ENCODE measurements around the gene UCK2. TPM values are rescaled to one million over a fixed set of nuclear protein-coding genes. Genes with fewer than 3 reads are reported as not detected.

Gene UCK2
- total RNA-seq, 1 experiment from 2014 or later: 67.2 TPM

DNA sequence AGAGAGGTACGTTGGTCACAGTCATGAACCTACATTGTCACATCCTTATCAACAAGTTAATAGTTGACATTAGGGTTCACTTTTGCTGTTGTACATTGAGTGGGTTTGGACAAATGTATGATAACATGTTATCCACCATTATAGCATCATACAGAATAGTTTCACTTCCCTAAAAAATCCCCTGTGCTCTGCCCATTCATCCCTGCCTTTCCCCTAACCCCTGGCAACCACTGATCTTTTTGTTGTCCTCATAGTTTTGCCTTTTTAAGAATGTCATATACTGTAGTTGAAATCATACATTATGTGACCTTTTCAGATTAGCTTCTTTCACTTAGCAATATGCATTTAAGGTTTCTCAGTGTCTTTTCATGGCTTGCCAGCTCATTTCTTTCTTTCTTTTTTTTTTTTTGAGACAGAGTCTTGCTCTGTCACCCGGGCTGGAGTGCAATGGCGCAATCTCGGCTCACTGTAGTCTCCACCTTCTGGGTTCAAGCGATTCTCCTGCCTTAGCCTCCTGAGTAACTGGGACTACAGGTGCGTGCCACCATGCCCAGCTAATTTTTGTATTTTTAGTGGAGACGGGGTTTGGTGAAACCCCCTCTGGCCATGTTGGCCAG, 50.6 kb downstream of the UCK2 start:
- Mint-ChIP-seq H3K9me3 (ENCODE audit: unreplicated experiment) (peaks cover 10% of the 10 kb centered on the region), H3K36me3 (ENCODE audit: insufficient read depth, unreplicated experiment) (peaks cover 10% of the 10 kb centered on the region), H3K4me3 (ENCODE audit: unreplicated experiment) (no peak overlapping the region), H3K4me1 (ENCODE audit: low read depth, unreplicated experiment) (peaks cover 13% of the 10 kb centered on the region), H3K27ac (ENCODE audit: unreplicated experiment) (no peak overlapping the region), H3K27me3 (ENCODE audit: insufficient read depth, unreplicated experiment) (no peaks in the 10 kb centered on the region)
- Histone ChIP-seq H3K4me3 (ENCODE audit: low read depth, low read length) (no peak overlapping the region), H3K36me3 (ENCODE audit: control insufficient read depth, insufficient read depth, low read length) (no peaks in the 10 kb centered on the region), H3K4me1 (0 out of 2 replicates have a peak, but pooled peaks cover 8% of the 10 kb centered on the region), H3K27me3 (replicated peaks; ENCODE audit: control insufficient read depth, insufficient read depth, low read length) (no peaks in the 10 kb centered on the region), H3K9me3 (peaks cover 8% of the 10 kb centered on the region; the same call in 1 of the 2 replicates)
- no TSS peak for BruUV-seq (replicated peaks)
- POLR2A ChIA-PET: no interaction called here
- TF ChIP-seq, protein P1, sequence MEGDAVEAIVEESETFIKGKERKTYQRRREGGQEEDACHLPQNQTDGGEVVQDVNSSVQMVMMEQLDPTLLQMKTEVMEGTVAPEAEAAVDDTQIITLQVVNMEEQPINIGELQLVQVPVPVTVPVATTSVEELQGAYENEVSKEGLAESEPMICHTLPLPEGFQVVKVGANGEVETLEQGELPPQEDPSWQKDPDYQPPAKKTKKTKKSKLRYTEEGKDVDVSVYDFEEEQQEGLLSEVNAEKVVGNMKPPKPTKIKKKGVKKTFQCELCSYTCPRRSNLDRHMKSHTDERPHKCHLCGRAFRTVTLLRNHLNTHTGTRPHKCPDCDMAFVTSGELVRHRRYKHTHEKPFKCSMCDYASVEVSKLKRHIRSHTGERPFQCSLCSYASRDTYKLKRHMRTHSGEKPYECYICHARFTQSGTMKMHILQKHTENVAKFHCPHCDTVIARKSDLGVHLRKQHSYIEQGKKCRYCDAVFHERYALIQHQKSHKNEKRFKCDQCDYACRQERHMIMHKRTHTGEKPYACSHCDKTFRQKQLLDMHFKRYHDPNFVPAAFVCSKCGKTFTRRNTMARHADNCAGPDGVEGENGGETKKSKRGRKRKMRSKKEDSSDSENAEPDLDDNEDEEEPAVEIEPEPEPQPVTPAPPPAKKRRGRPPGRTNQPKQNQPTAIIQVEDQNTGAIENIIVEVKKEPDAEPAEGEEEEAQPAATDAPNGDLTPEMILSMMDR (IDR thresholded peaks at IDR 0.05; ENCODE audit: insufficient read depth in 1 of 2, low read depth in 1 of 2, low read length in 1 of 2, severe bottlenecking in 1 of 2, unreplicated experiment in 1 of 2): no peak
- DNase-seq: no peak
- CTCF ChIA-PET: interaction anchor here (0.7 kb wide), 1 partner anchor 1218 kb away, joined by 3 read pairs; no protein-coding TSS in a partner anchor
- intact Hi-C loops (cut with micrococcal nuclease; ENCODE audit: unreplicated experiment): no loop called here

DNA sequence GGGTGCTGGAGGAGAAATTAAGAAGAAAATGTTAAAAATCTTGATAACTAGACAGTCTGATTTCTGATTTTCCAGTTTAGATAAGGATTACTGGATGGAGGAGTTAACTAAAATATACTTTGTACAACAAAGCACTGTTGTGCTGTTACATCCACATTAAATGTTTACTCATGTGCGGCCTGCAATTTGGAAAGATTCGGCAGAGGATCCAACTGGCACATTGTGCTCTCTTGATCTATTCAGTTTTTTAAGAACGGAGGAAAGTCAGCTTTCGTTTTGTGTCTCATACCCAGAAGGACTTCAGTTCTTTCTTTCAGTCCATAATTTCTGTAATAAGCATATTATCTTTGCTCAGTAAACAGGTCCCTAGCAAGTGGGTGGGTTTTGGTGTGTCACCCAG, 52.5 kb downstream of the UCK2 start:
- no peaks in the 10 kb centered on the region for H3K27me3 ChIP-seq (replicated peaks; ENCODE audit: control insufficient read depth, insufficient read depth, low read length)
- Mint-ChIP-seq H3K36me3 (ENCODE audit: insufficient read depth, unreplicated experiment) (peaks cover 10% of the 10 kb centered on the region), H3K27ac (ENCODE audit: unreplicated experiment) (no peak overlapping the region), H3K9me3 (ENCODE audit: unreplicated experiment) (no peaks in the 10 kb centered on the region), H3K4me3 (ENCODE audit: unreplicated experiment) (no peak overlapping the region), H3K27me3 (ENCODE audit: insufficient read depth, unreplicated experiment) (no peaks in the 10 kb centered on the region), H3K4me1 (ENCODE audit: low read depth, unreplicated experiment) (peaks cover 7% of the 10 kb centered on the region)
- H3K4me3 ChIP-seq (ENCODE audit: low read depth, low read length): no peak overlapping the region
- ChIA-PET POLR2A (no interaction called here), CTCF (no interaction called here)
- DNase-seq: no peak
- intact Hi-C loops (cut with micrococcal nuclease; ENCODE audit: unreplicated experiment): no loop called here
- TF ChIP-seq, protein P1 (IDR thresholded peaks at IDR 0.05; ENCODE audit: insufficient read depth in 1 of 2, low read depth in 1 of 2, low read length in 1 of 2, severe bottlenecking in 1 of 2, unreplicated experiment in 1 of 2): no peak
- peaks cover 8% of the 10 kb centered on the region; the same call in 1 of the 2 replicates for H3K9me3 ChIP-seq
- peaks cover 12% of the 10 kb centered on the region; the same call in 1 of the 2 replicates for H3K4me1 ChIP-seq
- no TSS peak for BruUV-seq (replicated peaks)
- H3K36me3 ChIP-seq (ENCODE audit: control insufficient read depth, insufficient read depth, low read length): no peaks in the 10 kb centered on the region

DNA sequence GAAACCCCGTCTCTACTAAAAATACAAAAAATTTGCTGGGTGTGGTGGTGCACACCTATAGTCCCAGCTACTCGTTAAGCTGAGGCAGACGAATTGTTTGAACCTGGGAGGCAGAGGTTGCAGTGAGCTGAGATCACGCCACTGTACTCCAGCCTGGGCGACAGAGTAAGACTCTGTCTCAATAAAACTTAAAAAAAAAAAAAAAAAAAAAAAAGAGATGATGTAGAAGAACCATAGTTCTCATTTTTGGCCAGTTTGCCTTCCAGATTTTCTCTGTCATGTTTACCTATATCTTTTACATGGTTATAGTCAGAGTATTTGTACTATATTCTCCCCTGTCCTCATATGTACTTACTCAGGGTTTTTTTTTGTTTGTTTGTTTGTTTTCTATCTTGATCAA, 53.6 kb downstream of the UCK2 start:
- Histone ChIP-seq H3K36me3 (ENCODE audit: control insufficient read depth, insufficient read depth, low read length) (no peaks in the 10 kb centered on the region), H3K4me3 (ENCODE audit: low read depth, low read length) (no peak overlapping the region), H3K27me3 (replicated peaks; ENCODE audit: control insufficient read depth, insufficient read depth, low read length) (no peaks in the 10 kb centered on the region), H3K4me1 (peaks cover 7% of the 10 kb centered on the region; the same call in 1 of the 2 replicates), H3K9me3 (peaks cover 8% of the 10 kb centered on the region; the same call in 1 of the 2 replicates)
- Mint-ChIP-seq H3K27ac (ENCODE audit: unreplicated experiment) (no peak overlapping the region), H3K4me1 (ENCODE audit: low read depth, unreplicated experiment) (peaks cover 7% of the 10 kb centered on the region), H3K4me3 (ENCODE audit: unreplicated experiment) (no peak overlapping the region), H3K9me3 (ENCODE audit: unreplicated experiment) (no peaks in the 10 kb centered on the region), H3K36me3 (ENCODE audit: insufficient read depth, unreplicated experiment) (peaks cover 10% of the 10 kb centered on the region), H3K27me3 (ENCODE audit: insufficient read depth, unreplicated experiment) (no peaks in the 10 kb centered on the region)
- ChIA-PET CTCF (interaction anchor here (0.7 kb wide), 1 partner anchor 43 kb away, joined by 4 read pairs; no protein-coding TSS in a partner anchor), POLR2A (no interaction called here)
- intact Hi-C loops (cut with micrococcal nuclease; ENCODE audit: unreplicated experiment): no loop called here
- no peak for DNase-seq
- no TSS peak for BruUV-seq (replicated peaks)
- TF ChIP-seq, protein P1 (IDR thresholded peaks at IDR 0.05; ENCODE audit: insufficient read depth in 1 of 2, low read depth in 1 of 2, low read length in 1 of 2, severe bottlenecking in 1 of 2, unreplicated experiment in 1 of 2): no peak
